GM21381 (cell line): Measurements from ENCODE around the gene CNTNAP4.

ENCODE experiments used
- ATAC-seq: cut with Tn5 transposase; IDR thresholded peaks from one replicate; pipeline ENCODE4 v1.9.1; 2021; ENCODE audit warnings: mild to moderate bottlenecking, moderate library complexity; ENCODE audit not compliant: unreplicated experiment

The CNTNAP4 gene

DNA sequence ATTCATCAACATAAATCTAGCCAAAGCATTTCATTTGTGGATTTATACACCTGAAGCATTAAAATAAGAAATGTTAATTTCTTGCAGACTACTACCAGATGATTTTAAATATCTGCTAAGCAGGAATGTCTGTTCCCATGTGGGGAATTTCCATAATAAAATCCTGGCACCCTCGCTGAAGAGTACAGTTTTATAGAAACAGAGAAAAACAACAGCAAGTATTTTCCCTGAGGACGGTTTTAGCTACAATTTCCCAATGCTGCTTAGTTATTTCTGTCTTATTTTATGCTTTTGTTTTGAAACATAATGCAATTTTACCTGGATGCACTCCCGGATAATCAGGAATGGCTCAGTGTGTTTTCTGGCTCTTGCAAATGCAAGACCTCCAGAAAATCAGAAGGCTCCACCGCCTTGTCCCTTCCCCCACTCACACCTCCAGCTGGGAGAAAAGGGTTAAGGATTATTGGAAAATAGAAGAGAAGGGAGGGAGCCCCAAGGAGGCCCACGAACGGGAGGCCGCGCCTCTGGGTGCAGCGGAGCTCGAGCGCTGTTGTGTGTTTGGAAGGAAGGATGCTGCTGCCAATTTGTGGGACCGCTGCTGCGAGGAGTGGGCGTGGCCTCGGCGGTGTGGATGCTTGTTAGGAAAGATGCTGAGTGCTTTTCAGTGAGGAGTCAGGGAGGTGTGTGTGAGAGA lies at the start of gene CNTNAP4:
Gene CNTNAP4, plus strand, starts transcription at position 657 of the 694 bp plus-strand sequence. CDS start 262 bp downstream, outside the sequence.
- ATAC-seq = no peak

DNA sequence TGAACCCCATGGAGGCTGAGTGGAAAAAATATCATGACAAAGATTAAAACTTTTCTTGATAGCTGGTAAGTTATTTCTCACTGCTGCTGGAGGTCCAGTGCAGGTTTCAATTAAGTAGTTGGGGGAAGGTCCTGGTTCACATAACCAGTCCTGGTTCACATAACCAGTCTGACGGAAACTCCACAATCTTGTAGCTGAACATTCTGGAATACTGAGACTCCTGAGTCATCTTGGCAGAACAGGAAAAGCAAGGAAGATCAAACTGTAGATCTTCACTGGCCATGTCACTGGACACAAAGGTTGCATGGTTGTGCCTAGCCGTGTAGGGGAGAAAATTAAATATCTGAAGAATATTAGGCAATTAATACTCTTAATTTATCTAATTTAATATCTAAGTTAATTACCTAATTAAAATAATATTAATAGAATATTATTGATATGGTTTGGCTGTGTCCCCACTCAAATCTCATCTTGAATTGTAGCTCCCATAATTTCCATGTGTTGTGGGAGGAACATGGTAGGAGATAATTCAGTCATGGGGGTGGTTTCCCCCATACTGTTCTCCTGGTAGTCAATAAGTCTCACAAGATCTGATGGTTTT lies 48.6 kb upstream of the CNTNAP4 start:
- no peak for ATAC-seq

- ATAC-seq = no peak
Observed at GRCh38 chr16:76232704-76233103, 44.5 kb upstream of the CNTNAP4 start.

DNA sequence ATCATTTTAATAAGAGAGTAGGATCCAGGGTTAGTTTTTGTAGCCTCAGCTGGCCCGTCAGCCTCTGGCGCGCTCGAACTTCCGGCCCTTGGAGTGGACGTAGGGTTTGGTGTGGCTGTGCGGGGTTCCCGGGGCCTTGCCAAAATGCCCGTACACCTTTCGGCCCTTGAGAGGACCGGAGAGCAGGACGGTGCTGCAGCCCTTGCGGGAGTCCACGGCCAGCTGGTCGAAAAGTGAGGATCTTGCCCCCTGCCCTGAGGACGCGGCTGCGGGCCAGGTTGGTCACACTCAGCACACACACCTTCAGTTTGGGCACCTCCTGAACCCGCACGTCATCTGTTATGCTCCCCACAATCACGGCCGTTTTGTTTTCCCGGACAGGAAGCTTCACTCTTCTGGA lies 42.2 kb upstream of the CNTNAP4 start:
- ATAC-seq = no peak

GRCh38 chr16:76235426-76235825 lies 41.8 kb upstream of the CNTNAP4 start:
- ATAC-seq = no peak

DNA sequence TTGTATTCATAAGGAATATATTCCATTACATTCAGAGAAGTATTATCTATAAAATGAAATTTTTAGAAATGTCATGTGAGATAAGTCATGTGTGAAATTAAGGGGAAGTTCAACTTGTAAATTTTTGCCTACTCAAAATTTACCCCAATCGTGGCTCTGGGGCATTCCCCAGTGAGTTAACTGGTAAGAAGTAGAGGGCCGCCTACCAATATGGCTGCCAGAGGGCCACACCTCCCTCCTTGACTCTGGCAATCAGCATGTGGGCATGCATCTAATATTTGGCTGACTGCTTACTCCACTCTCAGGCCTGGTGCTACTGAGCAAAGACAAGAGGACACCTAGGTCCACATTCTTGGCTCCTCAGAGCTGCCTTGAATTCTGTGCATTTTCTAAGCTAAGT lies 39.7 kb upstream of the CNTNAP4 start:
- ATAC-seq = no peak

DNA sequence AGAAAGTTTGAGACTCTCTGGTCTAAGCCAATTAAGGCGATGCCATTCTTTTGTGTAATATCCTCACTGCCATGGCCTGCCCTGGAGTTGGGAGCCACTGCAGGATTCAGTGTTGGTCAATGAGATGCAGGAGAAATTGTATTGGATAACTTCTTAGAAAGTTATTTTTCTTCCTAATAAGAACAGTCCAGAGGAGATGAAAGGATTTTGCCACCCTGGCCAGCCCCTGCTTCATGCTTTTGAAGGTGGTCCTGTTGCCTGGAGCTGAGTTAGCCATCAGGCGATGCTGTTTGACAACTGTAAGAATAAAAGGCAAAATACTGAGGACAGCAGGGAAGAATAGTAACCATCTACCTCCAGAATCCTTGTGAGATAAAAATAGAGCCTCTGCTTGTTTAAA lies 35.4 kb upstream of the CNTNAP4 start:
- no peak for ATAC-seq

DNA sequence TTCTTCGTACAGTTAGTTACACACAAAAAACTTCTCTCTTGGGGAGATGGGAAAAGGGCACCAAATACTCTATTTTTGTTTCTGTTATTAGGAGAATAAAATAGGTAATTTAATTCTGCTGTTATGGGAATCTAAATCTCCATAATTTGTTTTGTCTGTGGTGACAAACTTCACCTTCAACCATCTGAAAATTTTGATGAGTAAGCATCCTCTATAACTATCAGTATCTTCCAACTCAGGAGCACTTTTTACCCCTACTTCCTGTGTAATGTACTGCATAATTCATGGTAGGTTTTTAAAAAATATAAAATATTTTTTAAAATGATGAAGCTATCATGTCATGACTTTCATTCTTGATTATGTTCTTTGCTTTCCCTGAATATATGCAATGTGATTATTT lies 33.6 kb upstream of the CNTNAP4 start:
- ATAC-seq = no peak

DNA sequence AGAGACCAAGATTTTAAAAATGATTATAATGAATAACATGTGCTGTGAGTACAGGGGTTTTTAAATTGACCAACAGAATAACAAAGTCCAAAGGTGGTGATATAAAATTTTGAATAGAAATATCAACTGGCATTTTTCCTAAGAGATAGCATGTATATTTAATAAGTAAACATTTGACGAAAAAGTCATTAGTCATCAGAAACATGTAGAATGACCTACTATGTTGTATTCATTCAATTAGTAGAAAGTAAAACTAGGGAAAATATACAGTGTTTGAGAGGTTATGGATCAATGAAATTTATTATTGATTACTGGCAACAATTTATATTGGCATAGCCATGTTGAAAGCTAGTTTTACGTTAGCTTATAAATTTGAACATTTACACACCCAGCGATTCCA lies 30.6 kb upstream of the CNTNAP4 start:
- ATAC-seq = no peak

GRCh38 chr16:76265434-76266045 lies 11.7 kb upstream of the CNTNAP4 start:
- peak; percentile 78 for ATAC-seq

GRCh38 chr16:76268824-76269223 lies 8.4 kb upstream of the CNTNAP4 start:
- ATAC-seq = no peak

- ATAC-seq = no peak
Observed at GRCh38 chr16:76277460-76278030, 344 bp downstream of the CNTNAP4 start.

DNA sequence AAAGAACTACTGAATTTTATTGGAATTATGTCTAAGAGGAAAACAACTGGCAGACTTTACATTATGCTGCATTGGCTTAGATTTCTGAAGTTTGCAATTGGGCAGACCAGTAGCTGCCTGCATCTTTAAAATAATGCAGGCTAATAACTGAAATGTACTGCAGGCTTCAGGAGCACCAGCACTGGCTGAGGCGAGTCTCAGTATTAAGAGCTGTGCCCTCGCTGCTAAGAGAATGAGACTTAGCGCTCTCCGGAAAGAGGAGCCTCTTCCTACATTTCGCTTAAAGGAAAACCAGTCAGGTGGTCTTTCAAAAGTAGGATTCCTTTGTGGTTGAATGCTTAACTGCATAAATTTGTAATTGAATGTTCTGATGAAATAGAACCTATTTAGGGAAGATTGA lies 885 bp downstream of the CNTNAP4 start:
- no peak for ATAC-seq

DNA sequence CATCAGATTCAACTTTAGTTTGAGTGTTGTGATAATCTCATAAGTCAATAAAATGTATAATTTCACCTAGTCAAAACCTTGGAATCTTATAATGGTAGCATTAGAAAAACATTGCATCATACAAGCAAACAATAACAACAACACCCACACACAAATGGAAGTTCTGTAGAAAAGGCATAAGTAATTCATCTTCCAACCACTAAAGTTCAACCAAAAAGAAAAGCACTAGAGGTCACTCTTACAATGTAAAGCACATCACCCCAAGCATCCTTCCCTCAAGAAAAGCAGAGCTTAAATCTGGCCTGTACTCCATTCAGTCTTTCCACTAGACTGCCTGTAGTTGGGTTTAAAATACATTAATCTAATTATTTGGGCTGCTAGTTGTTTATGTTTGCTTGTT lies 1.8 kb downstream of the CNTNAP4 start:
- ATAC-seq = no peak

DNA sequence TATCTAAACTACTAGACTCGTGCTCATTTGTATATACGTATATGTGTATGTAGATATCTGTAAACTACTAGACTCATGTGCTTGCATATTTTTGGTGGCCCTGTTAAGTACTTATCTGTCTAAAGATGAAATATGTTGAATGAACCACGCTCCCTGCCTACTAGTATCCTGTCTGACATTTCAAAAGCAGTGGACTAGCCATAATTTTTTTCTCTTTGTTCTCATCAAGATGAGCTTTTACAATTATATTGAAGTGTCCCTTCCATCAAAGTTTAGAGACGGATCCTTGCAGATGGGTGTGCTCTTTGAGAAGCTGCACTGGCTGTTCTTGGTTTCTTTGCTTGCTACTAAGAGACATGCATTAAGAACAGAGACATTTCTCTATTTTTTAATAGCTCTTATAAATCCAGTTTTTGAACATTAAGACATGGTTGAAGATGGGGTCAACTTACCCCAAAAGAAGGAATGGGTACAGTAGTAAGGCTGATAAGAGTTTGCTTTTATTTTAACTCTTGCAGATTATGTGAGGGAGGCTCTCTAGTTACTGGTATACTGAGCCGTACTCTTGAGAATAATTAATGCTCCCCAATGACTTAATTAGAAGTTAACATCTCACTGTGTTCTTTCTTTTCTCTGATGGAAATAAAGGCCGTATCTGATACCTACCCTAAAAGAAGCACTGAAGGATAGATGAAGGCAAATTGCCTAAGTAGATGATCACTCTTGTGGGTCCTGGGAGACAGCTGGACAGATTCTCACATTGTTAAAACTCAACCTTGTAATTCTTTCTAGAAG lies 3.4 kb downstream of the CNTNAP4 start:
- no peak for ATAC-seq

DNA sequence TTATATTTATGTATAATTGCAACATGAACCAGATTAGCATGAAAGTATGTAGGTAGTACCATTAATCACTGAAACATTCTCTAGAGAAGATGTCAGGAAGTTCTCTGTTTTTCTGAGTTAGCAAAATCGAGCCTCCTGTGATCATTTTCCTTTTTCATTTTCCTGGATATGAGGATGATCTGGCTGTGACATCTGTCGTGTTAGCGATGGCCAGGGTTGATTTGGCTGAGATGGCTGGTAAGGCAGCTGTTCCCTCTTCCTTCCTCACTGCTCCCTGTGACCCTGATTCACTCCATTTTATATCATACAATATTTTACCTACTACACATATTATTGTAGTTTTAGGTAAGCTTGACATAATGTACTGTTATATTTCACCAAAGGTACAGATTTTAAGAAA lies 10.3 kb downstream of the CNTNAP4 start:
- no peak for ATAC-seq

- no peak for ATAC-seq
Observed at GRCh38 chr16:76292218-76292617, 15.0 kb downstream of the CNTNAP4 start.

DNA sequence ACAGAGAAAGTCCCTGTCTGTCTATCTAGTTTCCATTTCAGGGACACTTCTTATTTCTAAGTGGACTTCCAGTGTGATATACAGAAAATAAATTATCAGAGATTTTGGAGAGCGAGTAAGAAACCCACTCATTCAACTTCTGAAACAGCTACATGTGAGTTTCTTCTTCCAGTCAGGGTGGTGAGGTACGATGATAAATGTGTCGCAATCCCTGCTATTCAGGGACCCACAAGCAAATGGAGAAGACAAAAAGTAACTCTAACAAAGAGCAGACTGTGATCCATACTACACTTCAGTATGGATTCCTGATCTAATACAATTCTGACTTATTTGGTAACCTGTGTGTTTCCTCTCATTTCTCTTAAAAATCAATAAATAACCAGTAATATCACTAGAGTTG lies 16.8 kb downstream of the CNTNAP4 start:
- ATAC-seq = no peak

DNA sequence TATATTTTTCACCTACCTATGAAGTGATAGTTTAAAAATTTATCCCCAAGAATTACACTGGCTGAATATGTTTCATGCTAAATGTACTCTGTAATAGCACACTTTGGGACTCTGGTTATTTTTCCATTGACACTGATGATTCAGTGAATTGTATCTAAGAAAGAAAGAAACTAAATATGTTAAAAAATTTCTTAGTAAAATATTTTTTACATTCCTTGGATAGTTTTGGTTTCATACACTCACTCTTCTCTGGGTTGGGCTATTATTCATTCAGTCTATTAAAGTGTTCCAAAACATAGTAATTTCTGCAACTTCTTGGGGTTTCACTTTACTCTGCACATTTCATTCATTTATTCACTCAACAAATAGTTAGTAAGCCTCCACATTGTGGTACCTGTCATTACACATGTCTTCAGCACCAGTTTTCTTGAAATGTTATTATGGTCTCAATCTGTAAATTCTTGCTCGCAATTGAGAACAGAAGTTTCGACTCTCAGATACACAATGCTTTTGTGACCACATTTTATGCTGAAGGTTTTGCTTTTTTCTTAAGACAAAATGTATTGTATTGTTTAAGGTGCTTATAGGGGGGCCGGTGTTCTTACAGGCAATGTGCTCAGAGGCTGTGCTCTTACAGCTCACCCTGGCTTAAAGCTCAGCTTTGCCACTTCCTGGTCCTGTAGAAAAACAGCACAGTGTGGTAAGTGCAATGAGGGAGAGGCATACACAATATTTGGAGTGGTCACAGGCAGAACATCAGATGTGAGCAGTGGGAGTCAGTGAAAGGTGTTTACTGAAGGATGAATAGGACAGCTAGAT lies 17.4 kb downstream of the CNTNAP4 start:
- ATAC-seq = no peak

DNA sequence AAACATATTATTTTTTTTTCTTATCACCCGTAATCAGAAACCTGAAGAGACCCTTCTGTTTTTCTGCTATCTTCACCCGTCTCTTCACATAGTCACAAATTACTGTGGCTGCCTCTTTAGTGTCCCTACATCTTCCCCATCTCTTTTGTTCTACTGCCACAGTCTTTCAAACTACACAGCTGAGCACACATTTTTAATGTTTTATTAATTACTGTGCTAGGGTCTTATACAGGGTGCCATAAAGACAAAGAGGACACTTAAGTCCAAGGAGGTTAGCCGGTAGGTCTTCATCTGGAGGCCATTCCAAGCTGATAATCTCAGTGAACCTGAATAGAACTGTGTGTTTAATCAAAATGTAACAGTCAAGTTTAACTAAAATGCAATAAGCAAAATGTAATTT lies 20.7 kb downstream of the CNTNAP4 start:
- ATAC-seq = no peak
